Measurements from ENCODE around the gene STAB1.

The STAB1 gene

DNA sequence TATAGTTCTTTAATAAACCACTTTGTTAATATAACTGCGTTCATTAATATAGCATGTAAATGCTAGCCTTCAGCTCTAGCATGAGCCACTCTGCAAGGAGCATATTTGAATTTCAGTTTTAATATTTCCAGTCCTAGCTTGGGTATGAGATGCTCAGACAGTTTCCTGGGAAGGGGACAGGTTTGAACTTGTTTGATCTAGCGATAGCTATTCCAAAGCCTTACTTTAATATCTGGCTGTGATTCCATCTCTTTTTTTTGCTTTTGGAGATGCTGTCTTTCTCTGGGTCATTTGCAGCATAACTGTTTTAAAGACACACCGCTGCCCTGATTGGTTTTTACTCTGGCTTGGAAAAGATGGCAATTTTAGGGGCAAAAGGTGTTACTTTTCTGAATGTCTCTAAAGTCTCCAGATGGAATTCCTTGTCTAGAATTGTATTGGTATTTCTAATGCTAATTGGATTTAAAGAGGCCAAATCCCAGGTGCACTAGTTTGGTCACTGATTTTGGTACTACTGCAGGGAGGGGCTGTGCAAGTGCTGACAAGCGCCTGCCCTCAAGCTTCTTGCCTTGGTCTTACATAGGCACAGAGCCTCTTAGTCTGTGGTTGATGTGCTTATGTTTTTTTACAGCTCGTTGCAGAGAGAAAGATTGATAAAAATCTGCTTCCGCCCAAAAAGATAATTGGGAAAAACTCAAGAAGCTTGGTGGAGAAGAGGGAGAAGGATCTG is 36.9 kb upstream of the STAB1 start:
- no peak for DNase-seq (ENCODE audit: low read depth)

DNA sequence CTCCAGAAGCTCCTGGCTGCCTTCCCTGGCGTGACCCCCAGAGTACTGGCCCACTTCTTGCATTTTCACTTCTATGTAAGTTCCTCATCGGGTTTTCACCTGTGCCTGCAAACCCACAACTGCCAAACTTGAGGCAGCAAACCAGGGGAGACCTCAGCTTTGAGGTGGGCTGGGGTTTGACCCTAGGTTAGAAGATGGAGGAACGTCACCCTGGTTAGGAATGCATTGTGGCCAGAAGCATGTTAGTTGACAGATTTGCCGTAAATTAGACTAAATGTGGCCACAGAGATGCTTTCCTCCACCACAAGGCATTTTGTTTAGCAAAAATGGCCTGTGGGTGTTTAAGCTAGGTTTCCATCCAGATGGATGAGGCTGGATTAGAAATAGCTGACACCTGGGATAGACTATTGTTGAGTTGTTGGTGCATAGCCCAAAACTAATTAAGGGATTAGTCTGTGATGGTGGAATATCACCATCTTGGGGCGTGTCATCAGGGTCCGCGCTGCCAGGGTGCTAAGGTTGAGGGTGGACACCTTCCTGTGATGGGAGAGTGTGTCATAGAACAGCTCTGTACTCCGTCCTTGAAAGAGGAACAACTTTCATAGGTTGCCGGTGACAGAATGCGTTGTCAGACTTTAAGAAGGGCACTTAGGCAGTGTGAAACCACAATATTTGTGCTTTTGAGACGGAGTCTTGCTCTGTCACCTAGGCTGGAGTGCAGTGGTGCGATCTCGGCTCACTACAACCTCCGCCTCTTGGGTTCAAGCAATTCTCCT is 36.2 kb upstream of the STAB1 start:
- DNase-seq (ENCODE audit: low read depth) = no peak

DNA sequence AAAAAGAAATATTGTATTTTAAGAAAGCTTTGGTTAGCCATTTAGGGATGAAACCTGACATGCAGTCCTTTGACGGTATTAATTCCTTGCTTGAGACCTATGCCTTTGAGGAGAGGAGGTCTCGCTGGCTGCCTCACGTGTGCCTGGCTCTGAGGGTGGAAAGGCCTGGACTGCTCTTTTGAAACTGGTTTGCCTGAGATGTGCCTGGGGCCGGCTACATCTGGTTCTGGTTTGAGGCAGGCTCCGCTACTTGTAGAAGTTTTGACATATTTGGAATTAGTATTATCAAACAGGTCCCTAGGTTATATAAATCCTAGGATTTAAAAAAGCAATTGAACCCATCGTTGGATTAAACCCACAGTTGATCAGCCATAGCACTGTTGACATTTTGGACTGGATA is 33.3 kb upstream of the STAB1 start:
- DNase-seq (ENCODE audit: low read depth) = no peak

DNA sequence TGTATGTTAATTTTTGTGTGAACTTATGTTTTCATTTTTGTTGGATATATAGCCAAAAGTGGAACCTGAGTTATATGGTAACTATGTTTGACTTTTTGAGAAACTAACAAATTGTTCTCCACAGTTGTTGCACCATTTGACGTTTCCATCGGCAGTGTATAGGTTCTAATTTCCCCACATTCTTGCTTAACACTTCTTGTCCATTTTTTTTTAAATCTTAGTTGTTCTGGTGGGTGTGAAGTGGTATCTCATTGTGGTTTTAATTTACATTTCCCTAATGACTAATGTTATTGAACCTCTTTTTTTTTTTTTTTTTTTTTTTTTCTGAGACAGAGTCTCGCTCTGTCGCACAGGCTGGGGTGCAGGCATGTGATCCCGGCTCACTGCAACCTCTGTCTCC is 31.7 kb upstream of the STAB1 start:
- no peak for DNase-seq (ENCODE audit: low read depth)

DNA sequence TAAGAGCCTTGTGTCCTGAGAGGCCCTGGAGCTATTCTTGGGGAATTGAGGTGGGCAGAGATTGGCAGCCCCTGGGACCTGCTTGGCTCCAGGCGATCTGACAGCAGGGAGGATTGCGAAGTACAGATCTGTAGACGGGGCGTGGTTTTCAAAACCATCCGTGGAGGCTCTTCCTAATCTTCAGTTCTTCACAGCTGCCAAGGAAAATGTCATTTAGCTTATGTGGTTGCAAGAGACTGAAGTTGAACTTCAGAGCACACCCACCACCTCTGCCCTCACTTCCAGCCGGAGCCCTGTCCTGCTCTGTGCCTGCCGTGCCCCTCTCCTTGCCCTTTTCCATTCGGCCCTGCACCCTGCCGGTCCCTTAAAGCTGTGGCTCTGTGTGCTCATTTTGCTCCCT is 26.8 kb upstream of the STAB1 start:
- DNase-seq (ENCODE audit: low read depth) = no peak

DNA sequence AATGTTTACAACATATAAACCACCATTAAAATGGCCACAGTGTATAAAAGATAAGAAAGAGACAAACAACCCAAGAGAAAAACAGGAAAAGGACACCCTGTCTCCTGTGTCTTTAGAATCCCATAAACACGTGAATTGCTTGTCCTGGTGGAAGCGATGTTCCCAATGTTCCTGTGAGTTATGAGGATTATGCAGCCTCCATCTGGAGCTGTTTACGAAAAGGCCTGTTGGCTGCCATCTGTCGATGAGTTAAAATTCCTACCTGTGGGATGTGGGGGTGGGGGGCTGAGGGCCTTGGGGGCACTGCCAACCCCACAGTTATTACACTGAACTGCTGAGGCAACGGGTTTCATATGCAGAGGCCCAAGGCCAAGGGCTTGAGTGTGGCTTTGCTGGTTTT is 26.1 kb upstream of the STAB1 start:
- DNase-seq (ENCODE audit: low read depth) = no peak

DNA sequence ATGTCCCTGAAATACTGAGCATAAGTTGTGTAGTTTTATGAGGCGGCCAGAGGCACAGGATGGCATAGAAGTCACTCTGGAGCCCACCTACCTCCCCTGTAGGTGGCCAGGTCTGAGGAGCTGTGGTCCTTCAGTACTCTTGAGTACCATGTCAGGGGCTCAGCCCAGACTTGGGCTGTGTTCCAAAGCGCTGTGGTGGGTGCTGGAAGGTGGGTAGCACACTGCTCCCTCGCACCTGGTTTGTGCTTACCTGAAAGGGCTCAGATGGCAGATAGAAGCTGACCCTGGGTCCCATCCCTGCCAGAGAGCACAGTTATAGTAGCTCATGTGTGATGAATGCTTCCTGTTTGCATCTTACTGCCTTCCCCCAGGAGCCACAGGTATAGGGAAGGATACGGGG is 24.2 kb upstream of the STAB1 start:
- DNase-seq (ENCODE audit: low read depth) = no peak

DNA sequence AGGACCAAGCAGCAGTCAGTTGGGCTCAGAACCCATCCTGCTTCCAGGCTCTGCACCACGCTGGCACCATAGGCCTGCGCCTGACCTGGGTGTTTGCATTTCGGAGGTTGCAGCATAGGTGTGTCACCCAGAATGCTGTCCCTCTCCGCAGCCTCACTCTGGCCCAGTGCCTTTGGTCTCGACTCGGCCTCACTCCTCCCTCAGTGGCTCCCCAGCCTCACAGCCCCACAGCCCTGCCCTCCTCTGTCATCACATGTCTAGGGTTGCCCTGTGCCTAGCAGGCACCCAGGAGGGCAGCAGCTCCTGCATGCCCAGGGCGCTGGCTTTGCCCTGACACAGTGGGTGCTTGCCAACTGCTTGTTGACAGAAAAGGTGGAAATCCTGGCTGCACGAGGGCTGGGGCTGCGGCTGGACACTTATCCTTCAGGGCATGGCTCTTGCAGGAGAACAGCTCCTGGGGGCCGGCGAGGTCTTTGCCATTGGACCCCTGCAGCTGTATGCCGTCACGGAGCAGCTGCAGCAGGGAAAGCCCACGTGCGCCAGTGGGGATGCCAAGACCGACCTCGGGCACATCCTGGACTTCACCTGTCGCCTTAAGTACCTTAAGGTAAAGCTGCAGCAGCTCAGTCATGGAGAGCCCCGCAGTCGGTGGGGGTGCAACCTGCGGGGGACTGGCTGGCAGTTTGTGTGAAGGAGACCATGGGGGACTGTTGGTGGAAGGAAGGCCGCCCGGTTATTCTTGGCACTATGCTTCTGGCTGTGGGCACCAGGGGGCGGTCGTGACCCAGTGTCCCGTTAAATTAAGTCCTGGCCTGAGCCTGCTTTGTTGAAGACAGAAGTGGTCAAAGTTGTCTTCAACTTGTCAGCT is 23.5 kb upstream of the STAB1 start:
- no peak for DNase-seq (ENCODE audit: low read depth)

DNA sequence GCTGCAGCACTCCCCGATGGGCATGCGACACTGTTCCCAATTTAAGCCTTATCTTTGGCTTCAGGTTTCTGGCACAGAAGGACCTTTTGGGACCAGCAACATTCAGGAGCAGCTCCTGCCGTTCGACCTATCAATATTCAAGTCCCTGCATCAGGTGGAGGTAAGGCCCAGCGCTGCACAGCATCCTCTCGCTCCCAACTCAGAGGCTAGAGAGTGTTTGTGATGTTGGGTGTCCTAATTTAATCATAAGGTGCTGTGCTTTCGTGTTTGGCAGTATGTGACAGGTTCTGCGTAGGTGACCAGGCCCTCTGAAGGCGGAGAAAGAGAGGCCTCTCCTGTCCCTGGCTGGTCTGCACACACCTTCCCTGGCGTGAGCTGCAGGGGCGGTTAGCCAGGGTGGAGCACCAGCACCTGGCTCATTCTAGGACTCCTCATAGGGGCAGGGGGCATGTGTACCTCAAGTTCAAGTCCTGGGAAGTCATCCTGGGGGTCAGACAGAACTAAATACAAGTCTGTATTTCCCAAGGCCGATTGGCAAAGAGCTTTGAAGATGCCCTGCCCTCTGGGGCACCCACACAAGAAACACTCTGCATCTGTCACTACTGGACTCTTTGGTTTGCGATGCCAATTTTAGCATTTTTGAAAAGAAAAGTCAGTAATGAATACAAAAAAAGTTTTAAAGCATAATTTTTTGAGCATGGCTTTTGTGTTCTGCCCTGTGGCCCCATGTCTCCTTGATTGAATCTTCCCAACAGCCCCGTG is 22.7 kb upstream of the STAB1 start:
- no peak for DNase-seq (ENCODE audit: low read depth)

DNA sequence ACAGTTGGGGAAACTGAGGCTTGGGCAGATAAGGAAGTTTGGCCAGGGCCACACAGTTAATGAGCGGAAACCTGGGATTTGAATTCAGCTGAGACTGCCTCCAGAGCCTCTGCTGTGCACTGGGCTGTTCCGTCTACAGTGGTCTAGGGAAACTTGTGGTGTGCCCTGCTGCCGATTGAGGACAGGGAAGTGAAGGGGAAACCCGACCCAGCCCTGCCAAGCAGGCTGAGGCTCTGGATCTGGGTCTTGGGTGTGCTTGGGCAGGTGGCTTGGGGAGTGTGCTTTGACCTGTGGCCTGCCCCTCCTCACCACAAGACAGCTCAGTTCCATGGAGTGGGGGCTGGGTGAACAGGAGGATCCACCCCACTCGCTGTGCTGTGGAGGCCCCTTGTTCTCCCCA is 22.1 kb upstream of the STAB1 start:
- no peak for DNase-seq (ENCODE audit: low read depth)

DNA sequence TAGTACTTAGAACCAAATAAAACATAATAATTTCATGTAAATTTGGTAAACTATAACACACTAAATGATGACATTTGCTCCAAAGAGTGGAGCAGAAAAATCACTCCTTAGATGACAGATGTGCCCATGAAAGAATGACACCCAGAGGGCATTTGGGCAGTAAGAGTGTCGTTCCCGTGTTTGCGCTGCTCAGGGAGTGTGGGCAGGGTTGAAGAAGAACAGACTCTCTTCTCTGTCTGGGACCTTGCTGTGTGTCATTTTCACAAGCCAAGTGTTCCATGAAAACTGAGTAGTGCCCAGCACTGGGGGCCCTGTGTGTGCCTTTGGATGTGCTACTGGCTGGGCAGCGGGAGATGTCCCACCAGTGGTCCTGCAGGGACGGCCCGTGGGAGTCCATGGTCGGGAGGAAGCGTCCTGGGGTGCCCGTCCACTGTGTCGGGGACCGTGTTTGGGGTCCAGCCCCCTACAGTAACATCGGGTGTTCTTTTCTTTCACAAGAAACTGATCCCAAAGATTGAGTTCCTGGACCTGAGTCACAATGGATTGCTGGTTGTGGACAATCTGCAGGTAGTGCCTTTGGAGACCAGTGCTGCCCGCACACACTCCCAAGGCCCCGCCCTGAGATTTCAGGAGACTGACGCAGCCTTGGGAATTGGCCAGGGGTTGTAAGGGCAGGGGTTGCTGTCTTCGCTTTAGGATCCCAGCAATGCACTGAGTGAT is 17.9 kb upstream of the STAB1 start:
- DNase-seq (ENCODE audit: low read depth) = no peak

DNA sequence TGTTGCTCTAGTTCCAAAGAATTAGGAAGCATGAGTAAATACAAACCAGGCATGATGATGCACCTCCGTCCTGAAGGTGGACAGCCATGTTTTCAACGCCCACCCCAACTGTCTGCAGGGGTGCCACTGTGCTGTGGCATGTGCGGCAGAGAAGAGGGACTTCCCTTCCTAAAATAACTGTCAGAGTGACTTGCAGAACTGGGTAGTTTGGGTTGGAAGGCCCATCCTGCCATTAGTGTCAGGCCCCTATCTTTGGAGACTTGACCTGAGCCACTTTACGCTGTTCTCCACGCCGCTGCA is 17.4 kb upstream of the STAB1 start:
- no peak for DNase-seq (ENCODE audit: low read depth)

DNA sequence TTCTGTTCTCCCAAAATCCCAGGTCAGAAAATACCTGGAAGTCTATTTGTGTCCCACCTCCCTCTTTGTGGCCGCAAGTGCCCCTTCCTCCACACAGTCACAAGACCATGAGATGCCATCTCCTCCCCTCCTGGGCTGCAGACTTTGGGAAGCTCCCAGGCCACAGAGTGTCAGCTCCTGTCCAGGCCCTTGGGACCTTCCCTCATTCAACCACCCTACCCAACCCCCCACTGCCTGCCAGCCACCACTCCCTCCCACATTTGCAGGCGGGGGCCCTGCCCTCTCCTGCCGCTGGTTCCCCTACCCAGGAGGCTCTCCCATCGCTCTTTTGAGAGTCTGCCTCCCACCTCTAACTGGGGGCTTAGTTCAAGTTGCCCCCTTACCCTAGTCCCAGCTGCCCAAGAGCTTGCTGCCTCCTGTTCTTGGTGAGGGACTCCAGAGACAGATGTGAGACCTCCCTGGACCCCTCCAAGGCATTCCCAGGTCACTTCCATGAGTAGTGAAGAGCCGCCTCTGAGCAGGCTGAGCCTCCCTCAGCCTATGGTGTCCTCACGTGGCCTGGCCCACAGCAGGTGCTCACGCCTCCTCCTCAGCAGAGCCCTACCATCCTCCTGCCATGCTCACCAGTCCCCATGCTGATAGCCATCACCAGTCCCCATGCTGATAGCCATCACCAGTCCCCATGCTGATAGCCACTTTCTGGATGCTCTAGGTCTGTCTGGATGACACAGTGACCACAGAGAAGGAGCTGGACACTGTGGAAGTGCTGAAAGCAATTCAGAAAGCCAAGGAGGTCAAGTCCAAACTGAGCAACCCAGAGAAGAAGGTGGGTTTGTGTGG is 15.9 kb upstream of the STAB1 start:
- no peak for DNase-seq (ENCODE audit: low read depth)

DNA sequence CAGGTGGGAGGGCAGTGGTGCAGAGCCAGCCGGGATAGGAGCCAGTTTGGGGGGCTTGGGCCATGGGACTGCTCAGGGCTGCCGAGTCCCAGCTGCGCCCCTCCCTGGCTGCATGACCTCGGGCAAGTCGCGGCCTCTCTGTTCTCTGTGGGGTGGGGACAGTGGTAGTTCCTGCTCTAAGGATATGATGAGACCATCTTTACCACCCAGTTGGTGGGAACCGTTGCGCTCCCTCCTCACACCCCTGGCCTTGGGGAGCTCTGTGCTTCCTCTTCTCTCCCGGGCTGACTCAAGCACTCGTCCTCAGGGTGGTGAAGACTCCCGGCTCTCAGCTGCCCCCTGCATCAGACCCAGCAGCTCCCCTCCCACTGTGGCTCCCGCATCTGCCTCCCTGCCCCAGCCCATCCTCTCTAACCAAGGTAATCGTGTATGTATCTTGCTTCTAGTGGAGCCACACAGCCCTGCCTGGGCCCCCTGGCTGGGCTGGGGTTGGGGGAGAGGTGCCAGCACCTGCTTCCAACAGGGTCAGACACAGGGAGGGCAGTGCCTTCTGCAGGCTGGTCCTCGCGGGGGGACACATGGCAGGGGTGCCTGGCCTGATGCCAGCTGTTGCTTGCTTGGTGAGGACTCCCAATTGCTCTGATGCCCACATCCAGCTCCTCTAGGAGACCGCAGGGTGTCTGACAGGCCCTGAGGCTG is 15.1 kb upstream of the STAB1 start:
- DNase-seq (ENCODE audit: low read depth) = no peak

DNA sequence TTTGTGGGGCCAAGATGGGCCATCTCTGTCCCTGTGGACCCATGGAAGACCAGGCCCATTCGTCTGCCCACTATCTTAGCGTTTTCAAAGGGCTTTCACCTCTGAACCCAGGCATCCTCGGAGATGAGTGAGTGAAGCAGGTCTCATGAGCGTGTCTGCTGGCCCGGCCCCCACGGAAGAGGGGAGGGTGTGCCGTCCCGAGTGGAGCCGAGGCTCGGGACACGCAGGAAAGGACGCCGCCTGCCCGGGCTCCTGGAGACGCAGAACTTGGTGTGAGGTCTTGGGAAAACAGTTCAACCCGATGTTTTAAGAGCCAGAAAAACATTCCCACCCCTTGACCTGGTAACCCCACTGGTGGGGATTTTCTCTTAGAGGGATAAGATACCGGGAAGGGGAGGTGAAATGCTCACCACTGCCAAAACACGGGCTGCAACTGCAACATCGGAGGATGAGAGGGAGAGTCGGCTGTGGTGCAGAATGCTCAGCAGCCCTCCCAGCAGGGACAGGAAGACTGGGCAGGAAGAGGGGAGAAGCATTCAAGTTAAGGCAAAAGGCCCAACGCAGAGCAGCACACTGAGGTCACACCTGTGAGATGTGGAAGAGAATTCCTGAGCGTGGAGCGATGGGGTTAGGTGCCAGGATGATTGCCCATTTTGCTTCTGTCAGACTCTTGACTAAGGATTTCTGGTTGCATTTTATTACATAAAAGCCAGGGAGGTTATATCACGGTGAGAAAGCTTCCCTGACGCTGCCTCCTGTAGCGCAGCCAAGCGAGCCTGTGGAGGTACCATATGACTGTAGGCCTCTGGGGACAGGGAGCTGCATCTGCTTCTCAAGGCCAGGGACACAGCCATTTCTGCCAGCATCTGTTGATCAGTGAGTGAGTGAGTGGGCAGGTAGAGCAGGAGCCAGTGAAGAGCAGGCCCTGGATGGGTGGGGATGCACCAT is 14.1 kb upstream of the STAB1 start:
- DNase-seq (ENCODE audit: low read depth) = no peak

DNA sequence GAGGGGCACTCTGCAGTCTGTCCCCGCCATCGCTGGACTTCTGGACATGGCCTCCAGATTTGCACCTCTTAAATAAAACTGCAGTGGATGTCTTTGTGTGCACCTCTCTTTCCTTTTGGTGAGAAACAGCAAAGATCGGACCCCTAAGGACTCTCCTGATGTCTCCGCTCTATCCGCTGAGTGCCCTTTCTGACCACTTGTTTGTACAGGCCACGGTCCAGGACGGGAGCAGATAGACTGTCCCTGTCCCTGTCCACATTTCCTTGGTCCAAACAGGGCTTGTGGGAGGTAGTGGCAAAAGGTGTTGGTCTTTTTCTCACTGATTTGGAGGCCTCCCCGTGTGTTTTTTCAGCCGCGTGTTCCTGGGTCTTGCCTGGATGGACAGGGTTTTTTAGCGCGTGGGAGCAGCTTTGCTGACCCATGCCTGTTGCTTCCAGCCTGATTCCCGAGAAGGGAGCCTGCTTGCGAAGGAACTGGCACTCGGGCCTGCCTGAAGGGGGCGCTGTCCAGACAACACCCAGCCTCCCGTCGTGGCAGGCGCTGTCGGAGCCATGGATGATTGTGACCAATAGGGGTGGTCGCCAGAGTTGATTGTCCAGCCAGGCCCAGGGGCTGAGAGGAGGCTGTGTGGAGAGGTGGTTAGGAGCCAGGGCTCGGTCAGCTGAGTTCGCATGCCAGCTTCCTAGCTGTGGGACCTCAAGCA is 13.2 kb upstream of the STAB1 start:
- DNase-seq (ENCODE audit: low read depth) = no peak

DNA sequence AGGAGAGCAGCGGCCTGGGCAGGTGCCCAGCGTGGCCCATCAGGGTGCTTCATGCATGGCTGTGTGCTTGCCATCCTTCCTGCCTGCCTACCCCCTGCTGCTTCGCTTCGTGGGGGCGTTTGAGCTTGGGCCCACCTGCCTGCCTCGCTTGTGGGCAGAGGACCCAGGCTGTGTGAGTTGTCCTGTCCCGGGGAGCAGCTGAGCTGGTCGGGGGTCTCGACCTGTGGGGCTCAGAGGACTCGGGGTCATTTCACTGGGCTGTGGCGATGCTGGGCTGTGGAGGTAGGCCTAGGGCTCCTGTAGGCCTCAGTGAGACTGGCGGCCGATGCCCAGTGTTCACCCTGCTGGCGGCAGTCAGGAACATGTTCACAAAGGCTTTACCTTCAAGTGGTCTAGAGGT is 12.1 kb upstream of the STAB1 start:
- DNase-seq (ENCODE audit: low read depth) = no peak

All from stimulated activated CD8-positive, alpha-beta memory T cell treated with anti-CD3 and anti-CD28 coated beads, Interleukin-15, amount 100 ng/mL, for 1 hour (primary cell).